ENCODE measurements around the gene NKX3-2.
A peak's percentile ranks its signal among the peaks of the same experiment; 100 is the strongest.

The NKX3-2 gene

GRCh38 chr4:13509442-13509841, 34.9 kb downstream of the NKX3-2 start:
- Mint-ChIP-seq H3K4me3 (no peak overlapping the region), H3K27ac (no peak overlapping the region), H3K27me3 (peaks cover 38% of the 10 kb centered on the region), H3K9me3 (no peaks in the 10 kb centered on the region), H3K4me1 (no peaks in the 10 kb centered on the region)
- ATAC-seq: no peak
- no peak for DNase-seq

GRCh38 chr4:13504374-13504773, 39.9 kb downstream of the NKX3-2 start:
- Mint-ChIP-seq H3K9me3 (no peaks in the 10 kb centered on the region), H3K4me3 (no peak overlapping the region), H3K27me3 (peaks cover 33% of the 10 kb centered on the region), H3K27ac (no peak overlapping the region), H3K4me1 (no peaks in the 10 kb centered on the region)
- no peak for DNase-seq
- ATAC-seq: no peak

- no peaks in the 10 kb centered on the region for H3K4me1 Mint-ChIP-seq
- H3K4me3 Mint-ChIP-seq: no peak overlapping the region
- DNase-seq (no peak), ATAC-seq (no peak)
- no peak overlapping the region for H3K27ac Mint-ChIP-seq
- peaks cover 26% of the 10 kb centered on the region for H3K27me3 Mint-ChIP-seq
- H3K9me3 Mint-ChIP-seq: no peaks in the 10 kb centered on the region
Measured at GRCh38 chr4:13498469-13498868, 45.8 kb downstream of the NKX3-2 start.

GRCh38 chr4:13496605-13497004, 47.7 kb downstream of the NKX3-2 start:
- H3K4me3 Mint-ChIP-seq: no peak overlapping the region
- H3K27ac Mint-ChIP-seq: no peak overlapping the region
- H3K9me3 Mint-ChIP-seq: no peaks in the 10 kb centered on the region
- DNase-seq (no peak), ATAC-seq (no peak)
- no peaks in the 10 kb centered on the region for H3K4me1 Mint-ChIP-seq
- peaks cover 29% of the 10 kb centered on the region for H3K27me3 Mint-ChIP-seq

GRCh38 chr4:13495753-13496152, 48.6 kb downstream of the NKX3-2 start:
- Mint-ChIP-seq H3K4me1 (no peaks in the 10 kb centered on the region), H3K9me3 (no peaks in the 10 kb centered on the region), H3K4me3 (no peak overlapping the region), H3K27me3 (peaks cover 29% of the 10 kb centered on the region), H3K27ac (no peak overlapping the region)
- DNase-seq: no peak
- ATAC-seq: no peak

GRCh38 chr4:13493793-13494192, 50.5 kb downstream of the NKX3-2 start:
- Mint-ChIP-seq H3K27me3 (peaks cover 39% of the 10 kb centered on the region), H3K27ac (no peak overlapping the region), H3K4me3 (no peak overlapping the region), H3K9me3 (no peaks in the 10 kb centered on the region), H3K4me1 (no peaks in the 10 kb centered on the region)
- no peak for ATAC-seq
- DNase-seq: no peak

GRCh38 chr4:13492747-13493146, 51.6 kb downstream of the NKX3-2 start:
- Mint-ChIP-seq H3K4me1 (no peaks in the 10 kb centered on the region), H3K27me3 (peaks cover 42% of the 10 kb centered on the region), H3K9me3 (no peaks in the 10 kb centered on the region), H3K27ac (peak overlapping the region in 1 of 2 donors; percentile 52), H3K4me3 (no peak overlapping the region)
- no peak for DNase-seq
- no peak for ATAC-seq

Measured in stimulated activated naive CD8-positive, alpha-beta T cell treated with anti-CD3 and anti-CD28 coated beads, Interleukin-15, amount 100 ng/mL, for 72 hours (primary cell).